Mesodermal cell (in vitro differentiated cells): ENCODE results near the gene B4GALT2.
A peak's percentile ranks its signal among the peaks of the same experiment; 100 is the strongest.

Experiments
- H3K27ac ChIP-seq: 2 replicates; pipeline ENCODE4 v1.7.0; 2013; ENCODE audit warnings: mild to moderate bottlenecking, low read depth, low read length, moderate library complexity; ENCODE audit not compliant: severe bottlenecking
- H3K36me3 ChIP-seq: 2 replicates; pipeline ENCODE4 v1.7.1; 2013; ENCODE audit warnings: mild to moderate bottlenecking, low read length, moderate library complexity; ENCODE audit not compliant: control insufficient read depth, insufficient read depth
- H3K4me1 ChIP-seq: one replicate; pipeline ENCODE4 v1.7.1; 2013; ENCODE audit warnings: mild to moderate bottlenecking, low read length; ENCODE audit not compliant: insufficient read depth, control insufficient read depth, poor library complexity, severe bottlenecking
- H3K4me3 ChIP-seq: 2 replicates; pipeline ENCODE4 v1.7.0; 2013; ENCODE audit warnings: low read length, control low read depth, mild to moderate bottlenecking; ENCODE audit not compliant: insufficient read depth, poor library complexity, severe bottlenecking; ENCODE audit errors: extremely low read depth
- H3K9me3 ChIP-seq: 2 replicates; pipeline ENCODE4 v1.7.1; 2013; ENCODE audit warnings: mild to moderate bottlenecking, low read length, moderate library complexity; ENCODE audit not compliant: control insufficient read depth
- WGBS, 2 experiments: methylation state at CpG; one replicate each; pipeline ENCODE4 v1.1.5; 2013; ENCODE audit warnings: missing lambda C conversion rate in 2 of 2; ENCODE audit not compliant: insufficient coverage in 2 of 2; 5-methylcytosine and 5-hydroxymethylcytosine counted together

B4GALT2 gene

DNA sequence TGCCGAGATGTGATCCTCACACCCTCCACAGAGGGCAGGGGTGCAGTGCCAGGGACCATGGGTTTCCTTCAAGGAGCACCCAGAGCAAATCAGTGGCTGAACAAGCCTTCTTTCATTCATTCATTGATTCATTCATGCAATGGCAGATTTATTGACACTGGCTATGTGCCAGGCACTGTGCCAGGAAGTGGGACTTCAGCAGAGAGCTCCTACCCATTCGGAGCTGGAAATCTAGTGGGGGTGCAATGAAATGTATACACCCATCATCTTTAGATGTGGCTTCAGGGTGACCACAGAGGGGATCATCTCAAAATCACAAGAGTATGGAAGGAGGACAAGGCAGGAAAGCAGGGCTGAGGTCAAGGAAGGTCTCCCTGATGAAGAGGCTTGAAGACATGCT, 33.4 kb downstream of the B4GALT2 start:
- WGBS, 2 experiments = 100% methylated on average over 1 of the region's 2 CpGs
- H3K9me3 ChIP-seq = no peaks in the 10 kb centered on the region
- no peak overlapping the region for H3K4me3 ChIP-seq
- no peak overlapping the region for H3K27ac ChIP-seq
- no peaks in the 10 kb centered on the region for H3K36me3 ChIP-seq
- H3K4me1 ChIP-seq = no peaks in the 10 kb centered on the region

DNA sequence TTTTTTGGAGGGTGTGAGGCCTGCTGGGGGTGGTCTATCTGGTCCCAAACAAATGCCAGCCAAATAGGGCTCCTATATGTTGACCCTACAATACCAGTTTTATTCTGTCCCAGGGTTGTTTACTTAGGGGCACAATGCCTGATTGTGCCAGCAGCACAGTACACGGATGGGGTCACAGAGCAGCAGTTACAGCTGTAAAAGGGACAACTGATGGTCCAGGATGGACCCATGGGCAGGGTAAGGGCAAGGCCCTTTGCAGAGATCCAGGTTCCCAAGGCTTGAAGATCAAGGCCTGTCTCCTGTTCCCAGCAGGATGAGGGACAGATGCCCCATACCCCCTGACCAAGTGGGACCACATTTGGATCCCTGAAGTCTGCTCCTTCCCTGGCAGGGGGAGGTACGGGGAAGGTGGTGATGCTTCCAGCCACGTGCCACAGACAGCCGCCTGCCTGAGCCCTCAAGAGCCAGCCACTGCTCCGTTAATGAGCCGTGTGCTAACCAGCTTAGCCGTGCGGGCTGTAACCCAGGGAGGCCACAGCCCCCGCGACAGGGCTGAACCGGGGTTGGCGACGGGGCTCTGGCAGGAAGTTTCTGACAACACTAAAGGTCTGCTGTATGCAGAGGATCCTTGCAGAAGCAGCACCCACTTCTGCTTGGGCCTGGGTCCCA, 34.1 kb downstream of the B4GALT2 start:
- H3K36me3 ChIP-seq = no peaks in the 10 kb centered on the region
- H3K27ac ChIP-seq = no peak overlapping the region
- H3K9me3 ChIP-seq = no peaks in the 10 kb centered on the region
- H3K4me3 ChIP-seq = no peak overlapping the region
- no peaks in the 10 kb centered on the region for H3K4me1 ChIP-seq
- WGBS, 2 experiments = 84 to 87% methylated on average over 13 of the region's 13 CpGs

DNA sequence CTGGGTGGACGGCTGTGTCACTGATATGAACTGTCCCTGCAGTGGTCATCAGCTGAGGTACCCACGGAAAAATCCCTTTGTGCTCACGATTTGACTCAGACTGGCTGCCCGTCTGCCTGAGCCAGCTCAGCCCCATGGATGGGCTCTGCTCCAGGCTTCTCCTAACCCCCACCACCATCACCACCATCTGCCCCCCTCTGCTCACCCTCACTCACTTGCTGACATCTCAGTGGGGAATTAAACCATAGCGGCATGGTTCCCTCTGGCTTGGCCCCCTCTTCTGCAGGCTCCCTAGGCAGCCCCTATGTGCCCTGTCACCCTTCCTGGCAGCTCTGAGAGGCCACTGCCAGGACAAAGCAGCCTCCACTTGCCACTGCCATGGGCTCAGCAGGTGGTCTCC, 34.9 kb downstream of the B4GALT2 start:
- Histone ChIP-seq H3K9me3 (no peaks in the 10 kb centered on the region), H3K27ac (no peak overlapping the region), H3K4me3 (no peak overlapping the region), H3K4me1 (no peaks in the 10 kb centered on the region), H3K36me3 (no peaks in the 10 kb centered on the region)
- WGBS, 2 experiments = 84 to 86% methylated on average over 4 to 5 of the region's 5 CpGs

DNA sequence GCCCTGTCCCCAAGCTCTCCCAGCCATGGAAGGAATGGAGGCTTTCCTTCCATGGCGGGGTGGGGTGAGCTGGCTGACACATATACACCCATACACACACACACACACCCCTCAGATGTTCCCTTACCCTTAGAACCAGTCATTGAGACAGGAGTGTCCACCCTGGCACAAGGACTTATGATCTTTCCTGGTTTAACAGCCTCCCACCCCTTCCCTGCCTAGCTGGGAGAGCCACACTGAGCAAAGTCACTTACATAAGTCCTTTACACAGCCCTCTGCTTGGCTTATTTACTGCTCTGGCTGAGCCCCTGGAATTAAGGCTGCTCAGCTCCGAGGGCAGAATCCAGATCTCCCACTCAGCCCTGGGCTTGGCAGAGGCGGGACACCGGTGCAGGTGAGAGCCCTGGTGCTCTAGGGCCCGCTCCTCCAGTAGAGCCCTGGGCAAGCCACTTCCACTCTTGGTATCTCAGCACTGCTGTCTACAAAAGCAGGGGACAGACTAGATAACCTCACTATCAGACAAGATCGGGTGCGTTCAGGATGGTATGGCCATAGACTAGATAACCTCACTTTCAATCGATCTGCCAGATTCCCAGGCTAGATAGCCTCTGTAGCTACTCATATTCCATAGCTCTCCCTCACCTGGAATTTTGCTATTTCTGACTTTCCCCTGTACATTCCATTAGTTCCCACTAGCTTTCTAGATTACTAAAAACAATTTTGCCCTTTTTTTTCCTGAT, 35.5 kb downstream of the B4GALT2 start:
- WGBS, 2 experiments = 87 to 90% methylated on average over 8 of the region's 8 CpGs
- H3K4me1 ChIP-seq = no peaks in the 10 kb centered on the region
- H3K27ac ChIP-seq = no peak overlapping the region
- H3K4me3 ChIP-seq = no peak overlapping the region
- no peaks in the 10 kb centered on the region for H3K36me3 ChIP-seq
- H3K9me3 ChIP-seq = no peaks in the 10 kb centered on the region

DNA sequence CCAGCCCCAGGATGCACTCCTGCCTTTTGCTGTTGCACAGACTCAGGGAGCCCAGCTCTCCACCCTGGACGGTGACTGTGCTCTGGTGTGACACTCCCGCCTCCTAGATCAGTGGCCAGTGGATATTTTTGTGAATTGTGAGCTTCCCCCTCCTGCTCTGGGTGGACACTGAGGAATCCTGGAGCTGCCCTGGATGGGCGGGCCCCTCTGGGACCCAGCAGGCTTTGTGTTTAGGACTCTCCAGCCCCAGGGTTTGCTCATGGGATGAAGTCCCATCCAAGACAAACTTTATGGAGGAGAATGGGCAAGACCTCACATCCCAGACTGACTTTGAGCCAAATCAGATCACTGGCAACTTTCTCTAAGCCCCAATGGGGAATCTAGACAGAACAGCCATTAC, 36.2 kb downstream of the B4GALT2 start:
- 80 to 83% methylated on average over 2 of the region's 3 CpGs for WGBS, 2 experiments
- no peaks in the 10 kb centered on the region for H3K9me3 ChIP-seq

DNA sequence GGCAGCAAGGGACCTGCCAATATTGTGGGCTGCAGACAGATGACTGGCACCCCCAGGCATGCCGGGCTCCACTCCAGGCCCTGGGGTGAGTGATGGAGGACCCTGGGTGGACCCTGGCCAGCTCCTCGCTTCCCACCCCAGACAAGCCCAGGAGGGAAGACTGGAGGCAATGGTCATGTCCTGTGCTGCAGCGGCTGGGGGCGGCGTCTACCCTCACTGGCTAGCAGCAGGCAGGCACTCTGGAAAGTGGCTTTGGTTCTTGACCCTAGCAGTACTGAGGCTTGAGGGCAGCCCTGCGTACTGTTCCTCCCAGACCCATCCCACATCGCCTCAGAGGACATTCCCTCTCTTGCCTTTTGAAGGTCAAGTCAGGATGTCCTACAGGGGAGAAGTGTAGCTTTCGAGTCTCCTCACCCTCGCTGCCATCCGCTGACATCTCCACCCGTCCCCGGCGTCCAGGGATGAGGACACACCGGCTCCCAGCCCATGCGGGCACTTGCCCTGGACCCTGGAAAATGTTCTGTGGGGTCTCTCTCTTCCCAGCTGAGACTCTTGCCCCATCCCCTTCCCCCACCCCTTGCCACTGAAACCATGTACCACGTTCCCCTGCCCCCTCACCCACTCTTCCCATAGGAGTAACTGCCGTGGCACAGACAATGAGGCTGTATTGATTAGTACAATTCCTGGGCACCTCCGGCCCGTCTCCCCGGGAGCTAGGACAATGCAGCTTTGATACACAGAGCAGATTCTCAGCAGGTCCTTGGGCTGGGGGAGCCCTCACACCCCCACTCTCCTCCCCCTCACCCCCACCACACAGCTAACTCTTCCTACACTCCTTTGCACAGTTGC, 37.3 kb downstream of the B4GALT2 start:
- H3K9me3 ChIP-seq = no peaks in the 10 kb centered on the region
- H3K4me1 ChIP-seq = no peaks in the 10 kb centered on the region
- 88 to 90% methylated on average over 14 to 17 of the region's 20 CpGs for WGBS, 2 experiments
- H3K36me3 ChIP-seq = peaks cover under 1% of the 10 kb centered on the region
- H3K27ac ChIP-seq = peak overlapping the region; percentile 23
- no peak overlapping the region for H3K4me3 ChIP-seq

More for the DNA sequence above, 36.2 kb downstream of the B4GALT2 start:
- Histone ChIP-seq H3K27ac (no peak overlapping the region), H3K36me3 (no peaks in the 10 kb centered on the region), H3K4me1 (no peaks in the 10 kb centered on the region), H3K4me3 (no peak overlapping the region)

DNA sequence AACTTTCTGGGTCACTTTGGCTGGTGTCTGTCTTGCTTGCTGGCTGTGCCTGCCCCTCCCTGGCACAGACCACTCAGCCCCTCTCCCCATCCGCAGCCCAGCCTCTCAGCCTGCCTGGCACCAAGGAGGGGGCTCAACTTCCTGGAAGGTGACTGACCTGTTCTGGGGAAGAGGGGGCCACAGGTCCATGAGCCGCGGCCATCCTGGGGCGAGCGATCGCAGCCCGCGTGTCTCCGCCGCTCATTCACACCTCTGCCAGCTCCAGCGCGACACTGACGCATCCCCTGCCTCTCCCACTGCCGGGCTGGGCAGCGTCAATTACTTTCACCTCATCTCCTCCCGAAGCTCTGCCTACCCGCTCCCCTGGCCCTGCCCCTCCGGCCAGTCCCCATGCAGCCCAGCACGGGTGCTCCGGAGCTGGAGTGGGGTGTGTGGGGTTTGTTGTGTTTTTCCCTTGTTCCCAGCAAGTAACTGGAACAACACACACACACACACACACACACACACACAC, 37.9 kb downstream of the B4GALT2 start:
- Histone ChIP-seq H3K9me3 (no peaks in the 10 kb centered on the region), H3K36me3 (peaks cover 7% of the 10 kb centered on the region), H3K4me1 (no peaks in the 10 kb centered on the region), H3K4me3 (no peak overlapping the region), H3K27ac (peak overlapping the region; percentile 23)
- 88 to 97% methylated on average over 4 to 6 of the region's 20 CpGs for WGBS, 2 experiments

DNA sequence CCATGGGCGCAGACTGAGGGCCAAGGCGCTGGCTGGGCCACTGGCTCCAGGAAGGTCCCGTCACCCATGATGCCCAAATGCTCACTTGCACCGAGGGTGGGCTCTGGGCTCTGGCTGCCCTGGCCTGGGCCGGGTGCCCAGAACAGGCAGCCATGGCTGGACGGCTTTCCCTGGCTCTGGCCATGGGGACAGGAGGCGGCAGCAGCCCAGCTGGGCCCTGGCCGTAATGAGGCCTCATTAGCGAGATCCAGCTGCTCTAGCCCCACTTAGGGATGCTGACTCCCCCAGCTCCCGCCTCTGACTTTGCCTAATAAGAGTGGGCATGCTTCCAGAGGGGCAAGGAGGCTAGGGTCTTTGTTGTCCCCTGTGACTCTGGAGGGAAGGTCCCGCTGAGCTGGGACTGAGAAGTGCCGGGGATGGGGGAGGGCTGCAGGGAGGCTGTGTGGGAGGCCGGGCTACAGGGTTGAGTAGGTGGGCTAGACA, 40.5 kb downstream of the B4GALT2 start:
- Histone ChIP-seq H3K9me3 (no peaks in the 10 kb centered on the region), H3K4me3 (no peak overlapping the region), H3K36me3 (peaks cover 20% of the 10 kb centered on the region), H3K27ac (no peak overlapping the region), H3K4me1 (no peaks in the 10 kb centered on the region)
- WGBS, 2 experiments = 90 to 91% methylated on average over 9 to 13 of the region's 13 CpGs

DNA sequence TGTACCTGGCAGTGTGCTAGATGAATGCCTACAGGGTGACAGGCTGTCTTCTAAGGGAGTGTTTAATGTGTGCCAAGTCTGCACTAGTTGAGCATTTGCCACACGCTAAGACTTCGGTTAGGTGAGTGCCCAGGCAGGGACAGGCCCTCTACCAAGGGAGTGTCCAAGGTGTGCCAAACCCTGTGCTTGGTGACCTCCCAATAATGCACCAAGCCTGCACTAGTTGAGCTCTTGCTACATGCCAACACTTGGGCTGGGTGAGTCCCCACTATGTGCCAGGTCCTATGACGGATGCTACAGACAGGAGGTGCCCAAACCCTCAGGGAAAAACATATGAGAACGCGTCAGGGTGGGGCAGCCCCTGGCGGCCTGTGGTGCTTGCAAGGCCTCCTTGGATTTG, 41.5 kb downstream of the B4GALT2 start:
- Histone ChIP-seq H3K4me3 (no peak overlapping the region), H3K36me3 (peaks cover 20% of the 10 kb centered on the region), H3K27ac (no peak overlapping the region), H3K4me1 (no peaks in the 10 kb centered on the region), H3K9me3 (no peaks in the 10 kb centered on the region)
- WGBS, 2 experiments = 87 to 90% methylated on average over 6 of the region's 6 CpGs

DNA sequence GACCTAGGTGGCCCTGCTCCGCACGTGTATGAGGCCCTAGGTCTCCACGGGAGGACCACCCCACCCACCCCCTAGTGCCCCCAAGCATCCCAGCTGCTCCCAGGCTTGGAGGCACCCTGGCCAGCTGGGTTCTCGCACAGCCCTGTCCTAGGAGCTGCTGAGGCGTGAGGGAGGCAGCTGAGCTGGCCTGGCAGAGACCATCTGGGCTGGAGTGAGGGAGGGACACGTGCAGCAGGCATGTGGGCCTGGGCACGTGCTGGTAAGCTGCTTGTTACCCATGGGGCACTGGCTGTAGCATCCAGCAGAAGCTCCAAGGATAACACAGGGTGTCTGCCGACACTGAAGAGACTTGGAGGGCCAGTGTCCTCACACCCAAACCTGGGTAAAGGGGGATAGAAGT, 42.1 kb downstream of the B4GALT2 start:
- Histone ChIP-seq H3K27ac (no peak overlapping the region), H3K4me1 (no peaks in the 10 kb centered on the region), H3K36me3 (peaks cover 20% of the 10 kb centered on the region), H3K9me3 (no peaks in the 10 kb centered on the region), H3K4me3 (no peak overlapping the region)
- 91 to 93% methylated on average over 4 to 8 of the region's 8 CpGs for WGBS, 2 experiments
